Kidney epithelial cell (primary cell): ENCODE measurements around the gene FER. TPM values are rescaled to one million over a fixed set of nuclear protein-coding genes. Genes with fewer than 3 reads are reported as not detected.

Experiments used
- DNase-seq: peaks from one replicate; pipeline ENCODE4 v3.0.0-alpha.2; 2010; ENCODE audit warnings: low read depth
- H3K27me3 ChIP-seq: 2 replicates; pipeline ENCODE4 v1.6.0; 2011; ENCODE audit warnings: low read length; ENCODE audit not compliant: control insufficient read depth, insufficient read depth
- H3K36me3 ChIP-seq: 2 replicates; pipeline ENCODE4 v1.5.1; 2011; ENCODE audit warnings: low read length; ENCODE audit not compliant: control insufficient read depth, insufficient read depth
- H3K4me3 ChIP-seq: 2 replicates; pipeline ENCODE4 v1.5.1; 2011; ENCODE audit warnings: low read depth, mild to moderate bottlenecking, control low read depth, low read length
- CTCF ChIP-seq: IDR thresholded peaks from 2 replicates; pipeline ENCODE4 v1.5.1; 2011; ENCODE audit warnings: mild to moderate bottlenecking, moderate library complexity, low read length, control low read depth, inconsistent platforms; ENCODE audit not compliant: insufficient read depth, poor library complexity, severe bottlenecking
- total RNA-seq: library from RNA; depleted of rRNA; stranded (reverse); fragments of >200 nt; gene quantifications from 2 replicates; pipeline ENCODE4 v1.2.3, GENCODE V29; 2015

Gene FER
- total RNA-seq, 1 donor from 2014 or later: 15.1 TPM

GRCh38 chr5:108997720-108998119 lies 250.0 kb downstream of the FER start:
- DNase-seq: no peak
- Histone ChIP-seq H3K4me3 (no peak overlapping the region), H3K36me3 (no peaks in the 10 kb centered on the region), H3K27me3 (no peaks in the 10 kb centered on the region)
- TF ChIP-seq CTCF: no peak

- H3K4me3 ChIP-seq: no peak overlapping the region
- no peaks in the 10 kb centered on the region for H3K36me3 ChIP-seq
- no peak for TF ChIP-seq CTCF
- H3K27me3 ChIP-seq: no peaks in the 10 kb centered on the region
- no peak for DNase-seq
These were observed 250.5 kb downstream of the FER start for GRCh38 chr5:108998216-108998615.

GRCh38 chr5:109003928-109004327 lies 256.2 kb downstream of the FER start:
- Histone ChIP-seq H3K27me3 (no peaks in the 10 kb centered on the region), H3K4me3 (no peak overlapping the region), H3K36me3 (no peaks in the 10 kb centered on the region)
- DNase-seq: no peak
- TF ChIP-seq CTCF: no peak

GRCh38 chr5:109005297-109006009 lies 257.8 kb downstream of the FER start:
- no peak overlapping the region for H3K4me3 ChIP-seq
- TF ChIP-seq CTCF: no peak
- no peaks in the 10 kb centered on the region for H3K27me3 ChIP-seq
- H3K36me3 ChIP-seq: no peaks in the 10 kb centered on the region
- no peak for DNase-seq

GRCh38 chr5:109006129-109006528 lies 258.4 kb downstream of the FER start:
- TF ChIP-seq CTCF: no peak
- Histone ChIP-seq H3K4me3 (no peak overlapping the region), H3K36me3 (no peaks in the 10 kb centered on the region), H3K27me3 (no peaks in the 10 kb centered on the region)
- DNase-seq: no peak

GRCh38 chr5:109016300-109016699 lies 268.6 kb downstream of the FER start:
- Histone ChIP-seq H3K27me3 (no peaks in the 10 kb centered on the region), H3K36me3 (no peaks in the 10 kb centered on the region), H3K4me3 (no peak overlapping the region)
- no peak for DNase-seq
- no peak for TF ChIP-seq CTCF
